GM10847 (cell line): ENCODE measurements around the gene PDE4B.

Experiments
- POLR2A ChIP-seq: IDR thresholded peaks from 2 replicates; pipeline ENCODE4 v1.6.1; 2011; ENCODE audit not compliant: insufficient read length; ENCODE audit errors: extremely low read depth

Gene PDE4B

DNA sequence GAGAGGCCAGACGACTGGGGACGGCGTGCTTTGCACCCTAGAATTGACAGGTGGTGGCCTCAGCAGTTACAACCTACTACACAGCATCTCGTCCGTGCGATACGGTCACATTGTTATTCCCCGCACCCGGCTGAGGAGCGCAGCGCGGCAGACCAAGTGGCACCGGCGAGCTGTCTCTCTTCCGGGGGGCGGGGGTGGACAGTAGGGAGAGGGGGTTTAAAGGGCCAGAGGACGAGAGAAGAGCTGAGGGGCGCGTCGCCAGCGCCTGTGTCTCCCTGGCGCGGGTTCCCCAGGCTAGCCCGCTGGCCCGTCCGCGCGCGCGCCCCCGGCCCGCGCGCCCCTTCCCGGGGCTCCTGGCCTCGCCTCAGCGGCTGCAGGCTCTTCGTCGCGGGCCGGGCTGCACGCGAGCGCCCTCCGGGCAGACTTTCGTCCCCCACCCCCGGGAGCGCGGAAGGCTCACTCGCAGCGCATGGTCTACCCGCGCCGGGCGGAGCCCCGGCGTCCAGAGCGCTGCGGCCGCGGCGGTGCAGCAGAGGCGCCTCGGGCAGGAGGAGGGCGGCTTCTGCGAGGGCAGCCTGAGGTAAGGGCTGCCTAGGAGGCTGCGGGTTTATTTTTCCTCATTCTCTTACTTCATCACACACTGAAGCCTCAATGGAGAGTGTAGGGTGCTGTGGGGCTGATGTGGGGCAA lies at the start of gene PDE4B:
PDE4B (plus strand) TSS at position 227 of the 690 bp plus-strand sequence.
- no peak for TF ChIP-seq POLR2A

DNA sequence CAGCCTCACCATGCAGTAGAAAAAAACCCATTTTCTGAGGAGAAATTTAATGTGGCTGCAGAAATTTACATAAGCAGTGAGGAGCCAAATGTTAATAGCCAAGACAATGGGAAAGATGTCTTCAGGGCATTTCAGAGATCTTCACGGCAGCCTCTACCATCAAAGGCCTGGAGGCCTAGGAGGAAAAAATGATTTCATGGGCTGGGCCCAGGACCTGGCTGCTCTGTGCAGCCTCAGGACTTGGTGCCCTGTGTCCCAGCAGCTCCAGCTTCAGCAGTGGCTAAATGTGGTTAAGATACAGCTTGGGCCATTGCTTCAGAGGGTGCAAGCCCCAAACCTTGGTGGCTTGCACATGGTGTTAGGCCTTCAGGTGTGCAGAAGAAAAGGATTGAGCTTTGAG lies 48.0 kb upstream of the PDE4B start:
- TF ChIP-seq POLR2A: no peak

- TF ChIP-seq POLR2A: no peak
Observed at GRCh38 chr1:65751961-65752360, 40.7 kb upstream of the PDE4B start.

DNA sequence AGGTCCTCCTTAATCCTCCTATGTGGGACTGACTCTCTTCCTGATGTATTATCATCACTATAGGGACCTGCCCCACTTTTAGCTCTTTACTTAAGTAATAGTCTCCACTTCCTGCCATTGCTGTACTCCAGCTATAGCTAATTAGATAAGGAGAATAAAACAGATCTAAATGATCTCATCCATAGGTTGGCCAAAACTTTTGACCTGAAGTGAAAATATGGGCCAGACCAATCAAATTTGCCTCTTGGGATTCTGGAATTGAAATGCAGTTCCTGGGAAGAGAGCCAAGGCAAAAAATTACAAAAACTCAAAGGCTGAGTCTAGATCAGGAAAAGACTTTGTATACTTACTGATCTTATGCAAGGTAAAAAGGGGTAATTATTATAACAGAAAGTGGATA lies 36.1 kb upstream of the PDE4B start:
- no peak for TF ChIP-seq POLR2A

- no peak for TF ChIP-seq POLR2A
Observed at GRCh38 chr1:65757531-65757930, 35.2 kb upstream of the PDE4B start.

- no peak for TF ChIP-seq POLR2A
Observed at GRCh38 chr1:65758128-65758527, 34.6 kb upstream of the PDE4B start.

DNA sequence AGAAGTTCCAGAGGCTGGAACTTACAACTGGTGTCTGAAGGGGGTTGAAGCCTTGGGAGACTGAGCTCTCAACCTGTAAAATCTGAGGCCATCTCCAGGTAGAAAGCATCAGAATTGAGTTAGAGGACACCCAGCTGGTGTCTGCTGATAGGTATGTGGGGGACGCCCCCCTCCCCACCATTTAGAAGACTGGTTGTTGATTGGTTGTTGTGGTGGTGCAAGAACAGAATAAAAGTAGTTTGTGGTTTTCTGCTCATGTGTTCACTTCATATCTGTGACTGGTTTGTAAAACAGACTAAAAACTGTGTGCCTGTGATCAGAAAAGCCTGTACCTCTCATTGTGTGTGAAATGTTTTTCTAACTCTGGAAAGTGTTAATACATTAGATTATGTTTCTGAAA lies 33.2 kb upstream of the PDE4B start:
- no peak for TF ChIP-seq POLR2A

DNA sequence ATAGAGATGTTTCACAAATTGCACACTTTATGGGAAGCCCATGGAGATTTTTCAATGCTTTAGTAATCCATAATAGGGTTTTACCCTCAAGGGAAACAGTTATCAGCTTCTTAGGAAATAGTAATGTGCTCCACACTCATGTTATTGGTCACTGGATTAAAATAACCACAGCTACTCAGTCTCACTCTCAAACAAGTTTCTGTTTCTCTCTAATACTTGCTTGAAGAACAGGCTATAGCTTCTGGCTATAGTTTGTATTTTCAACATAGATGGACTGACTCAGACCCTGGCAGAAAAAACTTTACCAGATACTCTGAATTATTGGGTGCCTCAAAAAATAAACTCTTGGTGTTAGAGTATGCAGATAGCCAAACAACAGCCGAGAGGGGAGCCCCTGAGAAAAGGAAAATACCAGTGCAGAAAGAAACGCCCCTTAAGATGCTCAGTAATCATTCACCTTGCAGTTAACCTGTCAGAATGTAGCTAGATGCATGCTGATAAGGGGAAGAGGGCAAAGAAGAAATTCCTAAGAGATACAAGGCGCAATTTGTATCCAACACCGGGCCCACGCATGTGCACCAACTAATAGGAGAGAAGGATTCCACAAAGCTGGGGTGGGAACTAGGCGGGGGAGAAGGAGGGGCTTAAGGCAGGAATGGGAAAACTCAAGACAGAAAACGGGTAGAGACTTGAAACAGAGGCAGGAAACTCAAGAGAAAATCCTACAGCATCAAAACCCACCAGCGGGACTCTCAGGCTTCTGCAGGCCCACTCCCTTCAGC lies 30.4 kb upstream of the PDE4B start:
- TF ChIP-seq POLR2A: no peak

DNA sequence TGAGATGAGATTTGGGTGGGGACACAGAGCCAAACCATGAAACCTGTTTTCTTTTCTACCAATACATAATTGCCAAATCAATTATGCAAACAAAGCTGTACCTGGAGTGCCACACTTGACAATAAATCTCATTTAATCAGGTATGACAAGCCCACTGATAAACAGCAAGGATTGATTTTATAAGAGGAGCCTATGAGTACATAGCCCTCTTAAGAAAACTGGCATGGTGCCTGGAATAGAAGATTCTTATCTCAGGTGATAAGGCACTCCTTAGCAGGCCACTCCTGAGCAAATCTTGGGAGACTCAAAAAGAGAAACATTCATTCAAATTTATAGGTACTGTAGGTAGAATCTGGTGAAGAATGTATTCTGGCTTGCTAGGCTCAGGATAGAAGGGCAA lies 28.6 kb upstream of the PDE4B start:
- no peak for TF ChIP-seq POLR2A

DNA sequence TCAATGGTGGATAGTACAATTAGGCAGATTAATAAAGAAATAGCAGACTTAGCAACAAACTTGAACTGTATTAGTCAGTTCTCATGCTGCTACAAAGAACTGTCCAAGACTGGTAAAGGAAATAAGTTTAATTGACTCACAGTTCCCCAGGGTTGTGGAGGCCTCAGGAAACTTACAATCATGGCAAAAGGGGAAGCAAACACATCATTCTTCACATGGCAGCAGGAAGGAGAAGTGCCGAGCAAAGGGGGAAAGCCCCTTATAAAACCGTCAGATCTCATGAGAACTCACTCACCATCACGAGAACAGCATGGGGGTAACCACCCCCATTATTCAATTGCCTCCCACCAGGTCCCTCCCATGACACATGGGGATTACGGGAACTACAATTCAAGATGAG lies 27.1 kb upstream of the PDE4B start:
- TF ChIP-seq POLR2A: no peak

DNA sequence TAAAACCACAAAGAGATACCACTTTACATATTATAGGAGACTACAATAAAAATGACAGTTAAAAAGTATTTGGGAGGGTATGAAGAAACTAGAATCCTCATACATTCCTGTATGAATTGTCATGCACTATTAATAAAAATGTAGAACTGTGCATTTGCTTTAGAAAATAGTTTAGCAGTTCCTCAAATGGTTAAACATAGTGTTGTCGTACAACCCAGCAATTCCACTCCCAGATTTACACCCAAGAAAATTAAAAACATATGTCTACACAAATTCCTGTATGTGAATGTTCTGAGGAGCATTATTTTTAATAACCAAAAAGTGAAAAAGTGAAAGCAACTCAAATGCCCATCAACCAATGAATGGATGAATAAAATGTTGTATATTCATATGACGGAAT lies 23.1 kb upstream of the PDE4B start:
- no peak for TF ChIP-seq POLR2A

DNA sequence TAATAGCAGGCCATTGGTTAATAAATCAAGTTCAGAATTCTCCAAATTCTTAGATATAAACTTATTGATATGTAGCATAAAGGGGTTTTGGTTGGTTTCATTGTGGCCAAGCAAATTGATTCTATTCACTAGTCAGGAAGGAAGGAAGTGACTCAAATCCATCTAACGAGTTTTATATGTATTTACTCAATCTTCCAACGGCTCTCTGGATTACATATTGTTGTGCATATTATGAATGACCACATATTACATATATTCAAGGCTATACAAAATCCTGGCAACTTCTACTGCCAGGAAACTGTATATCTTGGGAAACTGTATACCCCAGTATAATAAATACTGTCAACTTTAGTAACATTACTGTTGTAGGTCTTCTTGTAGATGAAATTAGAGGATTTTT lies 20.1 kb upstream of the PDE4B start:
- TF ChIP-seq POLR2A: no peak

DNA sequence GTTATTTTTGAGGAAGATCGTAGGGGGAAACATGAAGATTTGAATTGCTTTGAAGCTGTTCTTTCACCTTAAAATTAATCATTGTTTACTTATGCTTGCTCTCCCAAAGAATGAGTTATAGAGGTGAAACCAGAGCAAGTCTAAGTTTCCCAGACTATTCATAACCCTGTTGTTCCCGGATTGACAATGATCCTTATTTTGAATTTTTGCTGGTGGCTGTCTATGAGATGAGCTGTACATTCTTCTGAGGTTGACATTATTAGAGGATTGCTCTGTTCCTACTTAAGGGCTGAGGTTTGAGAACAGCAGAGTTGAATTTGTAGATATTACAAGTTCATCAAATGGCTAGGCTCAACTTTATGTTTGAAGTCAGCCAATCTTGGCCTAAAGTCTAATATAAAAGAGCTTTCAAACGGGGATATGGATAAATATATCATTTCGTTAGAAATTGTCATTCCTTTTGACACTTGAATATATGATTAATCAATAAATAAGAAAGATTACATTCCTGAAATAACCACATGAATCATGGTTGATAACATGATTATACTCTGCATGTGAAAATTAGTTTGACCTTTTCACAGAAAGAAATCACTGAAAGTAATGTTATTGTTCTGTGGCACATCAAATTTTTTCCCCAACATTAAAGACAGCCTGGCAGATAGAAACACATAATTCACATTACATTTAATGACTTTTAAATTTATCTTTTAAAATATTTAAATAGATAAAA lies 19.1 kb upstream of the PDE4B start:
- no peak for TF ChIP-seq POLR2A

DNA sequence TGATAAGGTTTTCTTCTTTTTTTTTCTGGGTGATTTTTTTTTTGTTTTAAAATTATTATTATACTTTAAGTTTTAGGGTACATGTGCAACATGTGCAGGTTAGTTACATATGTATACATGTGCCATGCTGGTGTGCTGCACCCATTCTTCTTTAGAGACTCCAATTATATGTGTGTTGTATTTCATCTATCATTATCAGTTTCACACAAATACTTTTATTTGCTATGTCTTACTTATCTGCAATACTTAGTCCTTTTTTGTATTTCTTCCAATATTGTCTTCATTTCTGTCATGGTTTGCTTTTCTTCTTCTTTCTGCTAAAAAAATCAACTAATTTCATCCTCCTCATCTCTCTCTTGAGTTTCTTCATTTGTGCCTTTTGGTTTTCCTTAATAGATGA lies 3.9 kb upstream of the PDE4B start:
- no peak for TF ChIP-seq POLR2A

DNA sequence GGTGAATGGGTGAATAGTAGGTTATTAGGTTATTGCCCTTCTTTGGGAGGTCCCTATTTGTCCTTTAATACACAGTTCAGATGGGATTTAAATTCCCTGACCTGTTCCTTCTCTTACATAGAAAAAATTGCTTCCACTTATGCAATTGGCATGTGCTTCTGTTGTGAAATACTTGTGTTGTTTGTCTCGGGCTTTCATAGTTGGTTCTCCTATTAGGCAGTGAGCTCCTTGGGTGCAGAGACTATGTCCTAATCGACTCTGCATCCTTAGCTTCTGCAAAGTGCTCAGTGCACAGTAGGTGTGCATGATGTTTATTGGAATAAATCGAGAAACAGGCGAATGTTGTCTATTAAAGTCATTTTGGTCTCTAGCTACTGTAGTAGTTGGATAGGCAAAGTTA lies 1.3 kb upstream of the PDE4B start:
- no peak for TF ChIP-seq POLR2A

GRCh38 chr1:65791801-65792668 lies 660 bp upstream of the PDE4B start:
- TF ChIP-seq POLR2A: no peak

DNA sequence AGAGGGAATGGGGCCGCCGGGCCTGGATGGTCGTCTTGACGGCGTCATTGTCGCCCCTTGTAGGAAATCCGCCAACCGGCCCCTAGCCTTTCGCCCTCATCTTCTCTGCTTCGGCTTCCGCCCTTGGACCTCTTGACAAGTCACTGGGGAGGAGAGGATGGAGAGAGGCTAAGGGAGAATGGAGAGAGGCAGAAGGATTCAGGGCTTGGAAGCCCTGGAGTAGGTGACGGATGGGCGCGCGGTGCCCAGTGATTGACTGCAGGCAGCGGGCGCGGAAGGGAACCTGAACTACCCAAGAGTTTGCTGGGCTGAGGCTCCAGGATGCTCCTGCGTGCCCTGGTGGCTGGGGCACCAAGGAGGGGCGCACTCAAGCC lies 651 bp downstream of the PDE4B start:
- TF ChIP-seq POLR2A: no peak
